Measurements from ENCODE around the gene COLQ. TPM values are rescaled to one million over a fixed set of nuclear protein-coding genes. Genes with fewer than 3 reads are reported as not detected.
"Not testable (repeated sequence)": the region's sequence is repeated elsewhere in the genome, so short reads cannot be mapped to it uniquely, and the experiment has no call there.

The COLQ gene
- total RNA-seq, 1 experiment from 2014 or later = 0.44 TPM

DNA sequence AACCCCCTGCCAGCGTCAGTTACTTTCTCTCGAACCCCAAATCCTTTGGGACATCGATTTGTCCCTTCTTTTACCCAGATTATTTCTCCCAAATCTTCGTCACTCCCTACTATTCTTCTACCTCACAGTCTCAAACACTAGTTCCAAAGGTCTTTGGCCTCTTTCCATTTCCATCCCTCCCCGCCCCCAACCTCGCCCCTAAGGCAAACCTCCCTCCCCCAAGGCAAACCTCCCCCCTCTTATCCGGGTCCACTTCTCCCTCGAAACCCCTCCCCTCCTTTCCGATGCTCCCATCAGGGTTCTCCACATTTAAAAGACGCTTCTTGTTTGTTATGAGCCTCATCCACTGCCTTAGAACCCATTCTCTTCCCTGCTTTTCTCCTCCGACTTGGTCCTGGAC, 93.5 kb downstream of the COLQ start:
- peaks cover 25% of the 10 kb centered on the region for H3K4me1 Mint-ChIP-seq (ENCODE audit: insufficient read depth, unreplicated experiment)
- TF ChIP-seq, protein P1, sequence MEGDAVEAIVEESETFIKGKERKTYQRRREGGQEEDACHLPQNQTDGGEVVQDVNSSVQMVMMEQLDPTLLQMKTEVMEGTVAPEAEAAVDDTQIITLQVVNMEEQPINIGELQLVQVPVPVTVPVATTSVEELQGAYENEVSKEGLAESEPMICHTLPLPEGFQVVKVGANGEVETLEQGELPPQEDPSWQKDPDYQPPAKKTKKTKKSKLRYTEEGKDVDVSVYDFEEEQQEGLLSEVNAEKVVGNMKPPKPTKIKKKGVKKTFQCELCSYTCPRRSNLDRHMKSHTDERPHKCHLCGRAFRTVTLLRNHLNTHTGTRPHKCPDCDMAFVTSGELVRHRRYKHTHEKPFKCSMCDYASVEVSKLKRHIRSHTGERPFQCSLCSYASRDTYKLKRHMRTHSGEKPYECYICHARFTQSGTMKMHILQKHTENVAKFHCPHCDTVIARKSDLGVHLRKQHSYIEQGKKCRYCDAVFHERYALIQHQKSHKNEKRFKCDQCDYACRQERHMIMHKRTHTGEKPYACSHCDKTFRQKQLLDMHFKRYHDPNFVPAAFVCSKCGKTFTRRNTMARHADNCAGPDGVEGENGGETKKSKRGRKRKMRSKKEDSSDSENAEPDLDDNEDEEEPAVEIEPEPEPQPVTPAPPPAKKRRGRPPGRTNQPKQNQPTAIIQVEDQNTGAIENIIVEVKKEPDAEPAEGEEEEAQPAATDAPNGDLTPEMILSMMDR (IDR thresholded peaks at IDR 0.05; ENCODE audit: unreplicated experiment) = no peak
- no peaks in the 10 kb centered on the region for H3K9me3 Mint-ChIP-seq (ENCODE audit: unreplicated experiment)
- H3K27ac Mint-ChIP-seq (ENCODE audit: low read depth, unreplicated experiment) = peak overlapping the region; percentile 98
- peaks cover 56% of the 10 kb centered on the region for H3K36me3 Mint-ChIP-seq (ENCODE audit: insufficient read depth, unreplicated experiment)
- BruUV-seq (replicated peaks) = no TSS peak
- ChIA-PET POLR2A (interaction anchor here (0.8 to 1.1 kb wide), 3 partner anchors 15 to 222 kb away, joined by 3 read pairs; partner anchors contain the start of gene CAPN7), CTCF (interaction anchor here (1.5 kb wide), 1 partner anchor 130 kb away, joined by 3 read pairs; no protein-coding TSS in a partner anchor)
- no peak for DNase-seq (ENCODE audit: unreplicated experiment)
- H3K27me3 Mint-ChIP-seq (ENCODE audit: insufficient read depth, unreplicated experiment) = no peaks in the 10 kb centered on the region
- intact Hi-C loops (cut with micrococcal nuclease) = loop anchor here (5.0 to 10.0 kb wide), 2 partner anchors 129 to 387 kb away; no protein-coding TSS in a partner anchor
- H3K4me3 Mint-ChIP-seq (ENCODE audit: unreplicated experiment) = peak overlapping the region; percentile 91

DNA sequence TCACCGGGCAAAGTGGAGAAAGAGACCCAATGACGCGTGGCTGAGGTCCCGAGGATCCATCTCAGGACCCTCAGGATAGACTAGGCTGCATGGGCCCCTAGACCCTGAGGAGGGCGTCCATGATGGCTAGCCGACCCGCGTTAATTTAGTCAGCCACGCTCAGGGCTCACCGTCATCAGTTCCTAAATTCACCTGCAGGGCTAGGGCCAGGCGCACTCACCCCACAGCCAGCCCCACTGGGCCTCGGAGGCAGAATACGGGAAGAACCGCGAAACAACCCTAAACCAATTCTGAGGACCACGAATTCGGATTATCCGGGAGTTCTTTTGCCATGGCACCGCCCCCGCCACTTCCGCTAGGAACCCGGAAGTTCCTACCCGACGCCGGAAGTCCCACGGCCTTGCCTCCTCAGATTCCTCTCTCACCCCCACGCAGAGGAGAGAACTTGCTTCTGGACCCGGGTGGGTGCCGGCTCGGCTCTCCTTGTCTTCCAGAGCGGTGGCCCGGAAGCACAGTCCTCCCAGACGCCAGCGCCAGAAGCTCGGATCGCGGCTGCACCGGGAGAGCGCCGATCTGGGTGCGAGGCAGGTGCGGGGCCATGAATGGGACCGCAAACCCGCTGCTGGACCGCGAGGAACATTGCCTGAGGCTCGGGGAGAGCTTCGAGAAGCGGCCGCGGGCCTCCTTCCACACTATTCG, 94.2 kb downstream of the COLQ start, which contains the start of the genes EAF1 and METTL6:
Gene EAF1 (plus strand): TSS at position 417 of the 699 bp plus-strand sequence. CDS start 182 bp downstream, at position 599.
Gene METTL6 (minus strand): TSS at position 363 of the 699 bp plus-strand sequence. CDS start 1,033 bp downstream, outside the sequence.
- peak within 1 kb of the TSS; percentile 91 for H3K4me3 Mint-ChIP-seq (ENCODE audit: unreplicated experiment)
- TF ChIP-seq, protein P1 (IDR thresholded peaks at IDR 0.05; ENCODE audit: unreplicated experiment) = no peak
- intact Hi-C loops (cut with micrococcal nuclease) = loop anchor here (5.0 to 10.0 kb wide), 2 partner anchors 130 to 387 kb away; no protein-coding TSS in a partner anchor
- H3K27me3 Mint-ChIP-seq (ENCODE audit: insufficient read depth, unreplicated experiment) = no peaks in the 10 kb centered on the region
- peaks cover 61% of the 10 kb centered on the region for H3K36me3 Mint-ChIP-seq (ENCODE audit: insufficient read depth, unreplicated experiment)
- peak within 1 kb of the TSS; percentile 98 for H3K27ac Mint-ChIP-seq (ENCODE audit: low read depth, unreplicated experiment)
- H3K4me1 Mint-ChIP-seq (ENCODE audit: insufficient read depth, unreplicated experiment) = peaks cover 25% of the 10 kb centered on the region
- no peaks in the 10 kb centered on the region for H3K9me3 Mint-ChIP-seq (ENCODE audit: unreplicated experiment)
- peak; percentile 76 for DNase-seq (ENCODE audit: unreplicated experiment)
- no TSS peak for BruUV-seq (replicated peaks)
- ChIA-PET POLR2A (interaction anchor here (0.6 to 1.1 kb wide), 6 partner anchors 12 to 984 kb away, joined by 3 read pairs; partner anchors contain the start of gene CAPN7), CTCF (interaction anchor here (0.7 to 1.5 kb wide), 2 partner anchors 131 to 160 kb away, joined by 3 read pairs; no protein-coding TSS in a partner anchor)

GRCh38 chr3:15426579-15427118, 94.9 kb downstream of the COLQ start:
- Mint-ChIP-seq H3K4me1 (ENCODE audit: insufficient read depth, unreplicated experiment) (peaks cover 25% of the 10 kb centered on the region), H3K27me3 (ENCODE audit: insufficient read depth, unreplicated experiment) (no peaks in the 10 kb centered on the region), H3K36me3 (ENCODE audit: insufficient read depth, unreplicated experiment) (peaks cover 60% of the 10 kb centered on the region), H3K9me3 (ENCODE audit: unreplicated experiment) (no peaks in the 10 kb centered on the region), H3K4me3 (ENCODE audit: unreplicated experiment) (peak overlapping the region; percentile 91), H3K27ac (ENCODE audit: low read depth, unreplicated experiment) (peak overlapping the region; percentile 98)
- intact Hi-C loops (cut with micrococcal nuclease) = loop anchor here (5.0 to 10.0 kb wide), 2 partner anchors 131 to 388 kb away; no protein-coding TSS in a partner anchor
- BruUV-seq (replicated peaks) = TSS peak; percentile 49
- DNase-seq (ENCODE audit: unreplicated experiment) = no peak
- ChIA-PET CTCF (interaction anchor here (0.7 to 1.5 kb wide), 2 partner anchors 131 to 160 kb away, joined by 3 read pairs; no protein-coding TSS in a partner anchor), POLR2A (interaction anchor here (0.6 to 1.4 kb wide), 5 partner anchors 12 to 985 kb away, joined by 3 to 5 read pairs (median 3); partner anchors contain the start of gene CAPN7)
- TF ChIP-seq, protein P1 (IDR thresholded peaks at IDR 0.05; ENCODE audit: unreplicated experiment) = no peak

DNA sequence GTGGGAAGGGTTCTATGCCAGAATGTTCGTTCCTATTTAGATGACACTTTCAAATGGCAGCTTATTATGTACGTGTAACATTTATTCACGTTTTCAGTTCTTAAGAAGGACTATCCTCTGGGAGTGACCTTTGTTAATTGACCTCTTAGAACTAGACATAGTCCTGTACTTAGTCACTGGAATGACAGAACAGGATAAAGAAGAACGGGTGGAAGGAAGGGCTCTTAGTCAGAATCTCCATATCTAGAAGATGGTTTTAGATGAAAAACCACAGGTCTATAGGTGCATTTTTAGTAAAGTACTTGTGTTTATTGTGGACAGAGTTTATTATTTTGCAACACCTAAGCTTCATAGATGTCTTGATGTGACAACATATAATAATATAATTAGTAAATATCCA, 100.6 kb downstream of the COLQ start:
- DNase-seq (ENCODE audit: unreplicated experiment) = no peak
- CTCF ChIA-PET = no interaction called here
- H3K4me1 Mint-ChIP-seq (ENCODE audit: insufficient read depth, unreplicated experiment) = no peaks in the 10 kb centered on the region
- H3K4me3 Mint-ChIP-seq (ENCODE audit: unreplicated experiment) = no peak overlapping the region
- H3K27me3 Mint-ChIP-seq (ENCODE audit: insufficient read depth, unreplicated experiment) = no peaks in the 10 kb centered on the region
- TF ChIP-seq, protein P1 (IDR thresholded peaks at IDR 0.05; ENCODE audit: unreplicated experiment) = no peak
- POLR2A ChIA-PET = interaction anchor here (0.6 kb wide), 1 partner anchor 168 kb away, joined by 3 read pairs; no protein-coding TSS in a partner anchor
- H3K36me3 Mint-ChIP-seq (ENCODE audit: insufficient read depth, unreplicated experiment) = peaks cover 76% of the 10 kb centered on the region
- intact Hi-C loops (cut with micrococcal nuclease) = loop anchor here (10.0 kb wide), 1 partner anchor 394 kb away; no protein-coding TSS in a partner anchor
- BruUV-seq (replicated peaks) = no TSS peak
- no peak overlapping the region for H3K27ac Mint-ChIP-seq (ENCODE audit: low read depth, unreplicated experiment)
- no peaks in the 10 kb centered on the region for H3K9me3 Mint-ChIP-seq (ENCODE audit: unreplicated experiment)

GRCh38 chr3:15410966-15411365, 110.5 kb downstream of the COLQ start:
- not testable (repeated sequence) for BruUV-seq (replicated peaks)

More at GRCh38 chr3:15410966-15411365, 110.5 kb downstream of the COLQ start:
- CTCF ChIA-PET = interaction anchor here (4.1 kb wide), 1 partner anchor 144 kb away, joined by 20 read pairs; no protein-coding TSS in a partner anchor
- H3K27me3 Mint-ChIP-seq (ENCODE audit: insufficient read depth, unreplicated experiment); H3K9me3 Mint-ChIP-seq (ENCODE audit: unreplicated experiment); H3K27ac Mint-ChIP-seq (ENCODE audit: low read depth, unreplicated experiment); H3K4me3 Mint-ChIP-seq (ENCODE audit: unreplicated experiment); intact Hi-C loops (cut with micrococcal nuclease); DNase-seq (ENCODE audit: unreplicated experiment); H3K4me1 Mint-ChIP-seq (ENCODE audit: insufficient read depth, unreplicated experiment): not testable (repeated sequence)
- POLR2A ChIA-PET = interaction anchor here (0.6 kb wide), 1 partner anchor 23 kb away, joined by 3 read pairs; no protein-coding TSS in a partner anchor
- peaks cover 61% of the 10 kb centered on the region for H3K36me3 Mint-ChIP-seq (ENCODE audit: insufficient read depth, unreplicated experiment)
